CD4-positive, alpha-beta T cell (primary cell): Measurements from ENCODE around the gene PLEKHA7. TPM values are rescaled to one million over a fixed set of nuclear protein-coding genes. Genes with fewer than 3 reads are reported as not detected.

Source experiments
- ATAC-seq: fragments of 200-7000 bp; cut with Tn5 transposase; one replicate; pipeline ENCODE4 v1.10.0; 2022; ENCODE audit warnings: mild to moderate bottlenecking; ENCODE audit not compliant: poor library complexity
- CTCF ChIA-PET: fragments of 350-600 bp; sonication (Branson Sonifier 250); formaldehyde crosslinking; loops from one replicate; lab custom pipeline; 2021; ENCODE audit warnings: antibody characterized with exemption, inconsistent platforms; lab: Charles Lee
- POLR2A ChIA-PET: fragments of 350-600 bp; sonication (Branson Sonifier 250); formaldehyde crosslinking; loops from one replicate; lab custom pipeline; 2021; ENCODE audit warnings: antibody characterized with exemption, inconsistent platforms; lab: Charles Lee
- DNase-seq, 14 experiments: peaks; one replicate each; pipeline ENCODE4 v3.0.0-alpha.2; 2013 to 2020; ENCODE audit warnings: mixed read lengths in 2 of 14
- H3K27ac ChIP-seq, 2 donors: one replicate each; pipeline versions ENCODE4 v1.5.1 to v1.7.0; 2013; ENCODE audit warnings: low read length in 2 of 2, low read depth in 1 of 2, mild to moderate bottlenecking in 1 of 2
- H3K27me3 ChIP-seq, 2 experiments: 1 replicate in 1 of 2; 2 replicates in 1 of 2; pipeline versions ENCODE4 v1.6.1 to v1.7.0; 2013; ENCODE audit warnings: low read length in 2 of 2, control low read depth in 1 of 2, mild to moderate bottlenecking in 1 of 2, moderate library complexity in 1 of 2; ENCODE audit not compliant: insufficient read depth in 2 of 2, control insufficient read depth in 1 of 2
- H3K36me3 ChIP-seq: one replicate; pipeline ENCODE4 v1.6.1; 2013; ENCODE audit warnings: low read length, control low read depth; ENCODE audit not compliant: insufficient read depth
- H3K4me1 ChIP-seq: one replicate; pipeline ENCODE4 v1.6.1; 2013; ENCODE audit warnings: low read length, control low read depth; ENCODE audit not compliant: insufficient read depth
- H3K4me3 ChIP-seq: one replicate; pipeline ENCODE4 v1.5.1; 2013; ENCODE audit warnings: mild to moderate bottlenecking, low read length, moderate library complexity
- H3K9me3 ChIP-seq, 2 experiments: 1 replicate in 1 of 2; 2 replicates in 1 of 2; pipeline versions ENCODE4 v1.6.1 to v1.7.0; 2013; ENCODE audit warnings: low read length in 2 of 2, mild to moderate bottlenecking in 2 of 2, control low read depth in 1 of 2, moderate library complexity in 1 of 2; ENCODE audit not compliant: control insufficient read depth in 1 of 2, insufficient read depth in 1 of 2
- H3K27ac Mint-ChIP-seq: one replicate; pipeline ENCODE4 v1.8.0; 2020; ENCODE audit warnings: mixed read lengths
- H3K27me3 Mint-ChIP-seq: one replicate; pipeline ENCODE4 v1.8.0; 2021; ENCODE audit warnings: mixed read lengths
- H3K36me3 Mint-ChIP-seq: one replicate; pipeline ENCODE4 v1.8.0; 2021; ENCODE audit warnings: low read depth, mixed read lengths
- H3K4me1 Mint-ChIP-seq: one replicate; pipeline ENCODE4 v1.8.0; 2021; ENCODE audit warnings: low read depth, mixed read lengths
- H3K4me3 Mint-ChIP-seq: one replicate; pipeline ENCODE4 v1.8.0; 2020; ENCODE audit warnings: mild to moderate bottlenecking, mixed read lengths
- H3K9me3 Mint-ChIP-seq: one replicate; pipeline ENCODE4 v1.8.0; 2020; ENCODE audit warnings: mixed read lengths
- CTCF ChIP-seq: fragments of 200-600 bp; IDR thresholded peaks from one replicate; pipeline ENCODE4 v1.8.0; 2022; ENCODE audit warnings: antibody characterized with exemption, mild to moderate bottlenecking
- intact Hi-C, 2 experiments: fragments of 100-400 bp; cut with DNase I in 1 of 2; cut with micrococcal nuclease in 1 of 2; formaldehyde crosslinking; loops; one replicate each; pipeline versions ENCODE4 v1.15.1 to v1.9.0; 2023 to 2025; cut with DNase I, micrococcal nuclease
- total RNA-seq, 174 experiments: library from RNA in 2 of 174; stranded (reverse) in 2 of 174; gene quantifications; one replicate each; pipeline ENCODE4 v1.2.3 and lab custom pipeline; 2021 to 2026

PLEKHA7 gene
- total RNA-seq, 2 experiments from 2014 or later: 4.5 to 4.8 TPM

GRCh38 chr11:16917941-16918340 lies 96.3 kb downstream of the PLEKHA7 start:
- TF ChIP-seq CTCF: no peak
- no peak overlapping the region for H3K4me3 Mint-ChIP-seq
- no peak overlapping the region for H3K27ac Mint-ChIP-seq
- Histone ChIP-seq H3K9me3 (peaks cover 0 to 3% of the 10 kb centered on the region in 2 experiments), H3K36me3 (no peaks in the 10 kb centered on the region), H3K27ac (no peak overlapping the region), H3K27me3 (peaks cover 0 to 5% of the 10 kb centered on the region in 2 experiments), H3K4me3 (no peak overlapping the region), H3K4me1 (no peaks in the 10 kb centered on the region)
- intact Hi-C loops: no loop called here
- H3K4me1 Mint-ChIP-seq: no peaks in the 10 kb centered on the region
- ATAC-seq (no peak), DNase-seq (no peak)
- H3K36me3 Mint-ChIP-seq: no peaks in the 10 kb centered on the region
- H3K9me3 Mint-ChIP-seq: no peaks in the 10 kb centered on the region
- POLR2A ChIA-PET: no interaction called here
- CTCF ChIA-PET: no interaction called here
- H3K27me3 Mint-ChIP-seq: peaks cover 14% of the 10 kb centered on the region

- ATAC-seq (no peak), DNase-seq (no peak)
- Mint-ChIP-seq H3K27ac (no peak overlapping the region), H3K4me1 (no peaks in the 10 kb centered on the region), H3K27me3 (no peaks in the 10 kb centered on the region), H3K36me3 (no peaks in the 10 kb centered on the region), H3K4me3 (no peak overlapping the region), H3K9me3 (no peaks in the 10 kb centered on the region)
- Histone ChIP-seq H3K4me1 (no peaks in the 10 kb centered on the region), H3K27me3 (no peaks in the 10 kb centered on the region), H3K36me3 (no peaks in the 10 kb centered on the region), H3K9me3 (peaks cover 0 to 3% of the 10 kb centered on the region in 2 experiments), H3K4me3 (no peak overlapping the region), H3K27ac (no peak overlapping the region)
- ChIA-PET POLR2A (no interaction called here), CTCF (interaction anchor here (0.6 kb wide), 1 partner anchor 44 kb away, joined by 3 read pairs; no protein-coding TSS in a partner anchor)
- TF ChIP-seq CTCF: no peak
- intact Hi-C loops: no loop called here
Observed at GRCh38 chr11:16912692-16913111, 101.5 kb downstream of the PLEKHA7 start.

DNA sequence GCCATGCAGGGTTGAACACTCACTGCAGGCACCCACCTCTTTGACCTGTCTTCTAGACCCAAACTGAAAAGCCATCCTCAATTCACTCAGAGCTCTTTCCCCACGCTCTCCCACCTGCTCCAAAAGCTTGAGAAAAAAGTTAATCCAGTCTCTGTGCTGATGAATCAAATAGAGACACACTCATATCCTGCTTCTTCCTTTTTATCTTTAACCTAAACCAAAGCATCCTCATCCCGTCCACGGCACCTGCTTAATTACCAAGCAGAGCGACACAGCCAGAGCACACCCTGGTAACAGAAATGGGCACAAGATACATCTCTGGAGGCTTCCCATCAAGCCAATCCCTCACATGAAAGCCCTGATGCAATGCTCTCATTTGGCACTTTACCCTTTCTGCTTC lies 102.6 kb downstream of the PLEKHA7 start:
- Histone ChIP-seq H3K27ac (no peak overlapping the region), H3K4me1 (no peaks in the 10 kb centered on the region), H3K36me3 (no peaks in the 10 kb centered on the region), H3K4me3 (no peak overlapping the region), H3K27me3 (no peaks in the 10 kb centered on the region), H3K9me3 (no peaks in the 10 kb centered on the region)
- no peak for TF ChIP-seq CTCF
- no peaks in the 10 kb centered on the region for H3K4me1 Mint-ChIP-seq
- H3K9me3 Mint-ChIP-seq: no peaks in the 10 kb centered on the region
- H3K27ac Mint-ChIP-seq: no peak overlapping the region
- no peaks in the 10 kb centered on the region for H3K27me3 Mint-ChIP-seq
- ATAC-seq (no peak), DNase-seq (no peak)
- H3K4me3 Mint-ChIP-seq: no peak overlapping the region
- ChIA-PET CTCF (no interaction called here), POLR2A (no interaction called here)
- H3K36me3 Mint-ChIP-seq: no peaks in the 10 kb centered on the region
- intact Hi-C loops: no loop called here
